ENCODE data around the gene NMNAT3.

NMNAT3 gene

GRCh38 chr3:139657936-139658335 is 19.8 kb downstream of the NMNAT3 start:
- ATAC-seq, result no peak
- TF ChIP-seq CSRNP3 (CRISPR knock-in tag; IDR thresholded peaks at IDR 0.05) (no peak), ESRRG (CRISPR knock-in tag; IDR thresholded peaks at IDR 0.05) (no peak), GLIS3 (CRISPR knock-in tag; IDR thresholded peaks at IDR 0.05) (no peak), ZFP3 (CRISPR knock-in tag; IDR thresholded peaks at IDR 0.05) (no peak), PPARA (CRISPR knock-in tag; IDR thresholded peaks at IDR 0.05; ENCODE audit: borderline replicate concordance) (no peak), OSR1 (CRISPR knock-in tag; IDR thresholded peaks at IDR 0.05) (no peak), ZC3H10 (CRISPR knock-in tag; IDR thresholded peaks at IDR 0.05) (no peak), PATZ1 (CRISPR knock-in tag; IDR thresholded peaks at IDR 0.05; ENCODE audit: borderline replicate concordance) (no peak), BACH2 (CRISPR knock-in tag; IDR thresholded peaks at IDR 0.05; ENCODE audit: borderline replicate concordance) (no peak), TSHZ2 (CRISPR knock-in tag; IDR thresholded peaks at IDR 0.05) (no peak)

GRCh38 chr3:139657434-139657833 is 20.3 kb downstream of the NMNAT3 start:
- ATAC-seq, result no peak
- no peak for TF ChIP-seq GLIS3 (CRISPR knock-in tag; IDR thresholded peaks at IDR 0.05)

- no peak for ATAC-seq
- TF ChIP-seq ZFP30 (CRISPR knock-in tag; IDR thresholded peaks at IDR 0.05) (no peak), ZFP3 (CRISPR knock-in tag; IDR thresholded peaks at IDR 0.05) (no peak), GLIS3 (CRISPR knock-in tag; IDR thresholded peaks at IDR 0.05) (no peak), TSHZ2 (CRISPR knock-in tag; IDR thresholded peaks at IDR 0.05) (no peak), ESRRG (CRISPR knock-in tag; IDR thresholded peaks at IDR 0.05) (no peak), ISL1 (CRISPR knock-in tag; IDR thresholded peaks at IDR 0.05) (no peak), CSDC2 (CRISPR knock-in tag; IDR thresholded peaks at IDR 0.05) (no peak), TOX (CRISPR knock-in tag; IDR thresholded peaks at IDR 0.05; ENCODE audit: borderline replicate concordance) (no peak), POU6F1 (CRISPR knock-in tag; IDR thresholded peaks at IDR 0.05; ENCODE audit: borderline replicate concordance, low read depth) (no peak), TCF4 (CRISPR knock-in tag; IDR thresholded peaks at IDR 0.05; ENCODE audit: borderline replicate concordance) (no peak), OSR1 (CRISPR knock-in tag; IDR thresholded peaks at IDR 0.05) (no peak), ARNTL (CRISPR knock-in tag; IDR thresholded peaks at IDR 0.05; ENCODE audit: borderline replicate concordance, low read depth) (no peak), ZNF70 (CRISPR knock-in tag; IDR thresholded peaks at IDR 0.05) (no peak), RARB (CRISPR knock-in tag; IDR thresholded peaks at IDR 0.05) (no peak), ZC3H10 (CRISPR knock-in tag; IDR thresholded peaks at IDR 0.05) (no peak), SNAI2 (CRISPR knock-in tag; IDR thresholded peaks at IDR 0.05) (no peak), PPARA (CRISPR knock-in tag; IDR thresholded peaks at IDR 0.05; ENCODE audit: borderline replicate concordance) (no peak)
Observed at GRCh38 chr3:139655909-139656595, 21.7 kb downstream of the NMNAT3 start.

Data from SK-N-SH treated with all-trans-retinoic acid at 6 μM for 48 hours (cell line).